MM.1S (cell line): ENCODE results near the gene C16orf46.
A peak's percentile ranks its signal among the peaks of the same experiment; 100 is the strongest.

Experiments used
- DNase-seq: peaks from one replicate; pipeline ENCODE4 v3.0.0-alpha.2; 2015
- H2AFZ ChIP-seq: fragments of 300-600 bp; sonication (generic); 2 replicates; pipeline ENCODE4 v1.6.0; 2016; ENCODE audit warnings: antibody characterized with exemption, low read length
- H3F3A ChIP-seq: fragments of 300-600 bp; sonication (generic); 2 replicates; pipeline ENCODE4 v1.6.1; 2016; ENCODE audit warnings: mild to moderate bottlenecking, antibody characterized with exemption, low read length, moderate library complexity, mixed read lengths; ENCODE audit not compliant: insufficient read depth
- H3K27ac ChIP-seq: fragments of 300-600 bp; sonication (generic); 2 replicates; pipeline ENCODE4 v1.5.1; 2016; ENCODE audit warnings: mild to moderate bottlenecking, low read length
- H3K27me3 ChIP-seq: fragments of 300-600 bp; sonication (generic); replicated peaks from 2 replicates; pipeline ENCODE4 v1.6.0; 2016; ENCODE audit warnings: low read length; ENCODE audit not compliant: insufficient read depth
- H3K36me3 ChIP-seq: fragments of 300-600 bp; sonication (generic); replicated peaks from 2 replicates; pipeline ENCODE4 v1.6.1; 2016; ENCODE audit warnings: mild to moderate bottlenecking, low read length, mixed read lengths; ENCODE audit not compliant: insufficient read depth
- H3K4me1 ChIP-seq: fragments of 300-600 bp; sonication (generic); 2 replicates; pipeline ENCODE4 v1.6.1; 2016; ENCODE audit warnings: low read length, mixed read lengths
- H3K4me2 ChIP-seq: fragments of 300-600 bp; sonication (generic); 2 replicates; pipeline ENCODE4 v1.6.0; 2016; ENCODE audit warnings: low read depth, low read length
- H3K4me3 ChIP-seq: fragments of 300-600 bp; sonication (generic); 2 replicates; pipeline ENCODE4 v1.5.1; 2016; ENCODE audit warnings: low read length, mixed read lengths
- H3K79me2 ChIP-seq: fragments of 300-600 bp; sonication (generic); 2 replicates; pipeline ENCODE4 v1.6.1; 2016; ENCODE audit warnings: mixed run types, low read length, mixed read lengths
- H3K9ac ChIP-seq: fragments of 300-600 bp; sonication (generic); 2 replicates; pipeline ENCODE4 v1.6.1; 2016; ENCODE audit warnings: low read length, mixed read lengths
- H3K9me2 ChIP-seq: fragments of 300-600 bp; sonication (generic); replicated peaks from 2 replicates; pipeline ENCODE4 v1.6.1; 2016; ENCODE audit warnings: mild to moderate bottlenecking, low read length, mixed read lengths; ENCODE audit not compliant: insufficient read depth
- H3K9me3 ChIP-seq: fragments of 300-600 bp; sonication (generic); replicated peaks from 2 replicates; pipeline ENCODE4 v1.6.1; 2016; ENCODE audit warnings: mild to moderate bottlenecking, low read length, mixed read lengths; ENCODE audit not compliant: insufficient read depth
- H4K20me1 ChIP-seq: fragments of 300-600 bp; sonication (generic); 2 replicates; pipeline ENCODE4 v1.6.1; 2016; ENCODE audit warnings: mild to moderate bottlenecking, low read length, moderate library complexity, mixed read lengths; ENCODE audit not compliant: insufficient read depth
- CTCF ChIP-seq: fragments of 300-600 bp; sonication (generic); IDR thresholded peaks from 2 replicates; pipeline ENCODE4 v1.5.1; 2016; ENCODE audit warnings: antibody characterized with exemption, low read length, mixed read lengths
- EZH2 ChIP-seq: fragments of 300-600 bp; sonication (generic); optimal IDR thresholded peaks from 2 replicates; pipeline ENCODE3; 2017; ENCODE audit warnings: low read depth, mild to moderate bottlenecking, antibody characterized with exemption, low read length, mixed read lengths
- EZH2phosphoT487 ChIP-seq: fragments of 300-600 bp; sonication (generic); IDR thresholded peaks from 2 replicates; pipeline ENCODE4 v1.6.1; 2018; ENCODE audit warnings: antibody characterized with exemption, low read length

C16orf46 gene, protein sequence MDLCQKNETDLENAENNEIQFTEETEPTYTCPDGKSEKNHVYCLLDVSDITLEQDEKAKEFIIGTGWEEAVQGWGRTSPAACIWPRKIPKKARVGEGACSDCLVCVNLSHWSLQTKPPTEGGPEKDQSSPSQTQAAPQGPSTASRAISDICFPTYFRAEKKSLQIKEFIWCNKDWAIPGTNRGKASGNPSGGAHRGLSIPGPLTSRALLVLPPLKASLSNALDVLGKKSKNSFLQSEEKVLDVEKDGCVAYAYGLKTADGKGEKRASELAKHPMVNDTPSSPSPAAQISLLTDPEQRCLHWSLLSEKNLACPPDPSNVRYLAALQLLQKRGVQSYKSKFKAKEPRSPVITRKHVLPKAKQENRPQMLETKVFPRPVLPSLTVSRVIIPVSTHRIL

DNA sequence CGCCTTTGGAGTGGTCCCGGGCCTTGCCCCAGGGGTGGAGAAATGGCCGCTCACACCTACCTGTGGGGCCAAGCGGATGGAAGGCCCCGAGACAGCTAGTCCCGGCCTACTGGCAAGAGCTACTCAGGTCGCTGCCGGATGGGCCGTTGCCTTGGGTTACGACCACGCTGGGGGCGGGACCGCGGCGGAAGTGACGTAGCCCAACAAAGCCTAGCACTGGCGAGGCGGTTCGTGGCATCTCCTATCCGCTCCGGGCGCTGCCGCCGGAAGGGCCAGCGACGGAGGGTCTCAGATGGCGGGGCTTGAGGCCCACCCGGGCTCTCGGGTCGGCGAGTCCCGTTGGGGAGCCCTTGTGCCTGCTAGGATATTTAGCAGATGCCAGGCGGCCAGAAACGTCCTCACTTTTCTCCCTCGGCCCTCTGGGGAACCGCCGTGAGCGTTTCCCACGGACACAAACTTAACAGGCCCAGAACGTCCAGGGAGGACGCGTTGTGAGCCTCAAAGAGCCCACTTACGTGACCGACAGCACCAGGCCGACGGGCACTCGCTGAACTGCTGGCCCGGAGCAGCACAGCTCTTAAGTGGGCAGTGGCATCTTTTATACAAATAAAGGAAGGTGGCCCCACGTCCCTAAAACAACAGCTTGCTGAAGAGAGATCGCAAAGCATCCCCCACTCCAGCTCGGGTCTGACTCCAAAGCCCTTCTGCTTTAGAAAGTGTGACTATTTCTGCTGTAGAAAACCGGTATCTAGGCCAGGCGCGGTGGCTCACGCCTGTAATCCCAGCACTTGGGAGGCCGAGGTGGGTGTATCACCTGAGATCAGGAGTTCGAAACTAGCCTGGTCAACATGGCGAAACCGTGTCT is at the start of gene C16orf46:
Gene C16orf46 (minus strand): TSS at position 163 of the 865 bp plus-strand sequence. CDS start 13,283 bp downstream, outside the sequence.
- Histone ChIP-seq H3K9me2 (no peaks in the 10 kb centered on the region), H3K27me3 (no peaks in the 10 kb centered on the region), H3K9ac (peak within 1 kb of the TSS; percentile 77), H3K27ac (peak within 1 kb of the TSS; percentile 61; the same call in 1 of the 2 replicates), H3K36me3 (no peaks in the 10 kb centered on the region), H3K9me3 (no peaks in the 10 kb centered on the region), H3K79me2 (no peaks in the 10 kb centered on the region), H3F3A (no peaks in the 10 kb centered on the region), H3K4me2 (peak within 1 kb of the TSS; percentile 56), H3K4me1 (no peaks in the 10 kb centered on the region), H2AFZ (peak within 1 kb of the TSS; percentile 83), H4K20me1 (no peaks in the 10 kb centered on the region), H3K4me3 (peak within 1 kb of the TSS; percentile 74)
- peak; percentile 89 for DNase-seq
- TF ChIP-seq EZH2phosphoT487 (no peak), EZH2 (no peak), CTCF (no peak)

GRCh38 chr16:81123092-81123852 is 46.2 kb upstream of the C16orf46 start:
- Histone ChIP-seq H3K27ac (no peak overlapping the region), H4K20me1 (no peaks in the 10 kb centered on the region), H3K27me3 (no peaks in the 10 kb centered on the region), H3K79me2 (no peaks in the 10 kb centered on the region), H2AFZ (no peak overlapping the region), H3K4me3 (no peak overlapping the region), H3K9me3 (no peaks in the 10 kb centered on the region), H3K36me3 (no peaks in the 10 kb centered on the region), H3K4me1 (no peaks in the 10 kb centered on the region), H3F3A (no peaks in the 10 kb centered on the region), H3K4me2 (no peak overlapping the region), H3K9ac (no peak overlapping the region), H3K9me2 (no peaks in the 10 kb centered on the region)
- TF ChIP-seq CTCF (no peak), EZH2phosphoT487 (no peak), EZH2 (no peak)
- DNase-seq, result no peak

DNA sequence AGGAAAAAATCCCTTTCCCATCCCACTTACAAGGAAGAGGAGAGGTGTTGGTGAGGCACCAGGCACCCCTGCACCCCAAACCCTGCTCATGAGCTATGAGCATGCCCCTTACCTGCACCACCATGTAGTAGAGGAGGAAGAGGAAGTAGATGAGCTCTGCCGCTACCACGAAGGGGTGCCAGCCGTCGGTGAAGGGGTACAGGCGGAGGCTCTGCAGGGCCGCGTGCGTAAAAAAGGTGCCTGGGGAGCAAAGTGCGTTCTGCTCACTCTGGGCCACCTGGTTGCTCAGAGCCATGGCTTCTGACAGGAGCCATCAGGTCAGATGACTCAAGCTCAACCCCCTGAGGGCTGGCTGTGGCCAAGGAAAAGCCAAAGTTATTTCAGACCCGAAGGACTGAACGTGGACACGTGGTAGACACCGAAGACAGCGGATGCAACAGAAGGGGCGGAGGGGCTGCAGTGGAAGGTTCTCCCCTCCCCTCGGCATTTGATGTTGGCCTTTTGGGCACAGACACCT is 44.5 kb upstream of the C16orf46 start:
- TF ChIP-seq CTCF, result no peak
- no peak for TF ChIP-seq EZH2phosphoT487
- TF ChIP-seq EZH2, result no peak
- no peak for DNase-seq
- Histone ChIP-seq H3K9me2 (no peaks in the 10 kb centered on the region), H3K9ac (no peak overlapping the region), H3K4me3 (no peak overlapping the region), H3K27me3 (no peaks in the 10 kb centered on the region), H3K4me2 (no peak overlapping the region), H3K4me1 (no peaks in the 10 kb centered on the region), H2AFZ (no peak overlapping the region), H3K9me3 (no peaks in the 10 kb centered on the region), H3K36me3 (no peaks in the 10 kb centered on the region), H3F3A (no peaks in the 10 kb centered on the region), H3K79me2 (no peaks in the 10 kb centered on the region), H4K20me1 (no peaks in the 10 kb centered on the region), H3K27ac (no peak overlapping the region)
